ENCODE measurements around the gene DISP2.

DNA sequence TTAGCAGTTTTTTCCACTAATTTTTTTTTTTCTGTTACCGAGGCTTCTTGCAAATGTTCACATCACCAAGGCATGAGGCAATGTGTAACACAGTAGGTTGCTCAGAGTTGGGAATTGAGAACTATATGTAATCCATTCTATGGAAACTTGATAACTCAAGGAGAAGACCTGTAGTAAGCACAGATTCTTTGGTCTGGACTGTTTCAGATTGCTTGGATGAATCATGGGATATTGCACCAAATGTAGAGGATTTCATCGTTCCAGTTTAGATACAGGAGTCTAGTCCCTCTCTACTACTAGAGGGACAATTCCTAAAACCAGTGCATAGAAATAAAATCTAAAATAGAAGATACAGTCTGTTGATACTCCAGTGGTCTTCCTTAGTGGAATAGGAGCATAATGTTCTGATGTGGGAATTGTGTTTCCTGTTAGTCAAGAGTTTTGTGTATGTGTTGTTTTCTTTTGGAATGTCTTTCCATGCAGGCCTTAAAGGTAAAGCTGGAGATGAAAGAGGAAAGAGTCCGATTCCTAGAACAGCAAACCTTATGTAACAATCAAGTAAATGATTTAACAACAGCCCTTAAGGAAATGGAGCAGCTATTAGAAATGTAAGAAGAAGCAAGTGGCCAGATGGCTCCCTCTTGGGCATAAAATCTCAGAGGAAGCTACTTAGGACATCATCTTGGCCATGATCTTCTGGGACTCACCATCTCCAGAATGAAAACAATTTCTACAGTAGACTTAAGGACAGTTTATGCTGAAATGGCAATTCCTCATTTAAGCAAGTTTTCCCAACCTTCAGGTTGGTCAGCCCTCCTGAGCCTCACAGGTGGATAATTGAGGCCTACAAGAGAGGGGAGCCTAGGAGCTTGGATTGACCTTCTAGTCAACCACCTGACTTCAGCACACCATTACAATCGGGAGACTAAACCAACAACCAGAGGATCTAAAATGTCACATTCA, 35.2 kb downstream of the DISP2 start:
- no peak for TF ChIP-seq POLR2A (IDR thresholded peaks at IDR 0.05)
- TF ChIP-seq POLR2AphosphoS5 (IDR thresholded peaks at IDR 0.05; ENCODE audit: insufficient read depth in 1 of 2, low read depth in 1 of 2), result no peak
